Measurements from ENCODE around the gene TECPR1.

- TF ChIP-seq, protein P1, sequence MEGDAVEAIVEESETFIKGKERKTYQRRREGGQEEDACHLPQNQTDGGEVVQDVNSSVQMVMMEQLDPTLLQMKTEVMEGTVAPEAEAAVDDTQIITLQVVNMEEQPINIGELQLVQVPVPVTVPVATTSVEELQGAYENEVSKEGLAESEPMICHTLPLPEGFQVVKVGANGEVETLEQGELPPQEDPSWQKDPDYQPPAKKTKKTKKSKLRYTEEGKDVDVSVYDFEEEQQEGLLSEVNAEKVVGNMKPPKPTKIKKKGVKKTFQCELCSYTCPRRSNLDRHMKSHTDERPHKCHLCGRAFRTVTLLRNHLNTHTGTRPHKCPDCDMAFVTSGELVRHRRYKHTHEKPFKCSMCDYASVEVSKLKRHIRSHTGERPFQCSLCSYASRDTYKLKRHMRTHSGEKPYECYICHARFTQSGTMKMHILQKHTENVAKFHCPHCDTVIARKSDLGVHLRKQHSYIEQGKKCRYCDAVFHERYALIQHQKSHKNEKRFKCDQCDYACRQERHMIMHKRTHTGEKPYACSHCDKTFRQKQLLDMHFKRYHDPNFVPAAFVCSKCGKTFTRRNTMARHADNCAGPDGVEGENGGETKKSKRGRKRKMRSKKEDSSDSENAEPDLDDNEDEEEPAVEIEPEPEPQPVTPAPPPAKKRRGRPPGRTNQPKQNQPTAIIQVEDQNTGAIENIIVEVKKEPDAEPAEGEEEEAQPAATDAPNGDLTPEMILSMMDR (IDR thresholded peaks at IDR 0.05; ENCODE audit: insufficient read depth, low read length, poor library complexity, severe bottlenecking) = no peak
- TF ChIP-seq EZH2phosphoT487 (conservative IDR thresholded peaks at IDR 0.05; ENCODE audit: low read length) = no peak
Observed at GRCh38 chr7:98203261-98203963, 48.6 kb downstream of the TECPR1 start.

Data from SU-DHL-6 (cell line).